Cardiac fibroblast (primary cell): ENCODE results near the gene ARHGEF4.
A peak's percentile ranks its signal among the peaks of the same experiment; 100 is the strongest.

Experiments used
- DNase-seq, 2 donors: peaks; one replicate each; pipeline versions ENCODE4 v3.0.0 to v3.0.0-alpha.2; 2010; ENCODE audit warnings: low read depth in 2 of 2
- H3K4me3 ChIP-seq, 2 donors: replicated peaks in 1 of 2; 1 replicate in 1 of 2; 2 replicates in 1 of 2; pipeline ENCODE4 v1.5.1; 2011; ENCODE audit warnings: low read depth in 2 of 2, low read length in 2 of 2, mild to moderate bottlenecking in 2 of 2, moderate library complexity in 1 of 2
- CTCF ChIP-seq: IDR thresholded peaks from one replicate; pipeline ENCODE4 v1.5.1; 2011; ENCODE audit warnings: low read depth, mild to moderate bottlenecking, low read length, inconsistent platforms

Gene ARHGEF4

GRCh38 chr2:131030478-131030971, 193.8 kb downstream of the ARHGEF4 start:
- no peak for DNase-seq
- no peak for TF ChIP-seq CTCF
- H3K4me3 ChIP-seq, result no peak overlapping the region

GRCh38 chr2:131031431-131031841, 194.7 kb downstream of the ARHGEF4 start:
- H3K4me3 ChIP-seq, result no peak overlapping the region
- no peak for TF ChIP-seq CTCF
- DNase-seq, result no peak

- DNase-seq, result no peak
- no peak overlapping the region for H3K4me3 ChIP-seq
- no peak for TF ChIP-seq CTCF
Measured at GRCh38 chr2:131031875-131032274, 195.2 kb downstream of the ARHGEF4 start.

- no peak overlapping the region for H3K4me3 ChIP-seq
- no peak for DNase-seq
- no peak for TF ChIP-seq CTCF
Measured at GRCh38 chr2:131032393-131032836, 195.7 kb downstream of the ARHGEF4 start.

- no peak overlapping the region for H3K4me3 ChIP-seq
- DNase-seq, result no peak
- TF ChIP-seq CTCF, result no peak
Measured at GRCh38 chr2:131033786-131034121, 197.0 kb downstream of the ARHGEF4 start.

- TF ChIP-seq CTCF, result no peak
- peak overlapping the region in 1 of 2 donors; percentile 30 for H3K4me3 ChIP-seq
- DNase-seq, result peak; percentile 17 to 31
Measured at GRCh38 chr2:131034122-131035051, 197.7 kb downstream of the ARHGEF4 start.
